ENCODE data around the gene KISS1.

Gene KISS1

GRCh38 chr1:204143276-204144041, 52.8 kb downstream of the KISS1 start:
- Histone ChIP-seq H3K4me2 (ENCODE audit: low read length) (no peak overlapping the region), H3K4me3 (ENCODE audit: low read depth, low read length) (no peak overlapping the region), H3K27ac (no peak overlapping the region), H3K27me3 (ENCODE audit: control insufficient read depth, insufficient read depth, low read length) (no peaks in the 10 kb centered on the region), H3K79me2 (no peaks in the 10 kb centered on the region), H3K4me1 (no peaks in the 10 kb centered on the region), H3K36me3 (ENCODE audit: control insufficient read depth, insufficient read depth, low read length) (no peaks in the 10 kb centered on the region), H2AFZ (no peak overlapping the region), H3K9ac (no peak overlapping the region), H3K9me3 (ENCODE audit: control insufficient read depth, low read length) (no peaks in the 10 kb centered on the region)
- TF ChIP-seq CTCF (IDR thresholded peaks at IDR 0.05): no peak

- Histone ChIP-seq H3K36me3 (ENCODE audit: control insufficient read depth, insufficient read depth, low read length) (no peaks in the 10 kb centered on the region), H3K4me2 (ENCODE audit: low read length) (no peak overlapping the region), H3K4me1 (no peaks in the 10 kb centered on the region), H3K4me3 (ENCODE audit: low read depth, low read length) (no peak overlapping the region), H2AFZ (no peak overlapping the region), H3K27me3 (ENCODE audit: control insufficient read depth, insufficient read depth, low read length) (no peaks in the 10 kb centered on the region), H3K9me3 (ENCODE audit: control insufficient read depth, low read length) (no peaks in the 10 kb centered on the region), H3K27ac (no peak overlapping the region), H3K79me2 (no peaks in the 10 kb centered on the region), H3K9ac (no peak overlapping the region)
- no peak for TF ChIP-seq CTCF (IDR thresholded peaks at IDR 0.05)
Measured at GRCh38 chr1:204142032-204142974, 54.0 kb downstream of the KISS1 start.

- Histone ChIP-seq H3K79me2 (no peaks in the 10 kb centered on the region), H3K4me3 (ENCODE audit: low read depth, low read length) (no peak overlapping the region), H3K4me1 (no peaks in the 10 kb centered on the region), H3K27ac (no peak overlapping the region), H3K4me2 (ENCODE audit: low read length) (no peak overlapping the region), H3K27me3 (ENCODE audit: control insufficient read depth, insufficient read depth, low read length) (no peaks in the 10 kb centered on the region), H2AFZ (no peak overlapping the region), H3K36me3 (ENCODE audit: control insufficient read depth, insufficient read depth, low read length) (no peaks in the 10 kb centered on the region), H3K9ac (no peak overlapping the region), H3K9me3 (ENCODE audit: control insufficient read depth, low read length) (no peaks in the 10 kb centered on the region)
- no peak for TF ChIP-seq CTCF (IDR thresholded peaks at IDR 0.05)
Measured at GRCh38 chr1:204141131-204141530, 55.2 kb downstream of the KISS1 start.

Measured in parathyroid adenoma (tissue), 2 donors.